ENCODE results near the gene THEMIS.

The THEMIS gene

GRCh38 chr6:127768745-127769144, 132.1 kb downstream of the THEMIS start:
- Histone ChIP-seq H3K79me2 (ENCODE audit: insufficient read depth, low read length) (no peaks in the 10 kb centered on the region), H3K27ac (ENCODE audit: low read length) (no peak overlapping the region), H4K20me1 (ENCODE audit: insufficient read depth, low read length) (no peaks in the 10 kb centered on the region), H3K4me1 (ENCODE audit: insufficient read depth, low read length) (no peaks in the 10 kb centered on the region), H3K9ac (ENCODE audit: low read depth, low read length) (no peak overlapping the region), H3K4me2 (ENCODE audit: insufficient read depth, low read length) (no peak overlapping the region), H3K9me3 (ENCODE audit: insufficient read depth, low read length, severe bottlenecking) (no peaks in the 10 kb centered on the region), H3K36me3 (ENCODE audit: insufficient read depth, low read length) (no peaks in the 10 kb centered on the region), H3K27me3 (ENCODE audit: insufficient read depth, low read length, poor library complexity) (no peaks in the 10 kb centered on the region), H2AFZ (ENCODE audit: low read depth, low read length) (no peak overlapping the region), H3K4me3 (ENCODE audit: low read depth in 1 of 2, low read length in 2 of 2) (no peak overlapping the region)
- TF ChIP-seq CTCF (IDR thresholded peaks at IDR 0.05; ENCODE audit: borderline replicate concordance, extremely low read depth, low read length, poor library complexity, severe bottlenecking) (no peak), EZH2 (IDR thresholded peaks at IDR 0.05; ENCODE audit: borderline replicate concordance, low read depth, low read length, severe bottlenecking) (no peak)
- DNase-seq, result no peak
- no peak for ATAC-seq (ENCODE audit: insufficient read depth, low read depth)

GRCh38 chr6:127768223-127768622, 132.6 kb downstream of the THEMIS start:
- no peak overlapping the region for H2AFZ ChIP-seq (ENCODE audit: low read depth, low read length)
- no peaks in the 10 kb centered on the region for H4K20me1 ChIP-seq (ENCODE audit: insufficient read depth, low read length)
- H3K9ac ChIP-seq (ENCODE audit: low read depth, low read length), result no peak overlapping the region
- no peaks in the 10 kb centered on the region for H3K79me2 ChIP-seq (ENCODE audit: insufficient read depth, low read length)
- no peak overlapping the region for H3K4me2 ChIP-seq (ENCODE audit: insufficient read depth, low read length)
- H3K27ac ChIP-seq (ENCODE audit: low read length), result no peak overlapping the region
- no peaks in the 10 kb centered on the region for H3K27me3 ChIP-seq (ENCODE audit: insufficient read depth, low read length, poor library complexity)
- DNase-seq, result no peak
- TF ChIP-seq EZH2 (IDR thresholded peaks at IDR 0.05; ENCODE audit: borderline replicate concordance, low read depth, low read length, severe bottlenecking) (no peak), CTCF (IDR thresholded peaks at IDR 0.05; ENCODE audit: borderline replicate concordance, extremely low read depth, low read length, poor library complexity, severe bottlenecking) (no peak)
- no peak overlapping the region for H3K4me3 ChIP-seq (ENCODE audit: low read depth in 1 of 2, low read length in 2 of 2)
- no peaks in the 10 kb centered on the region for H3K36me3 ChIP-seq (ENCODE audit: insufficient read depth, low read length)
- no peaks in the 10 kb centered on the region for H3K9me3 ChIP-seq (ENCODE audit: insufficient read depth, low read length, severe bottlenecking)
- H3K4me1 ChIP-seq (ENCODE audit: insufficient read depth, low read length), result 0 out of 2 replicates have a peak, but pooled peaks cover under 1% of the 10 kb centered on the region
- ATAC-seq (ENCODE audit: insufficient read depth, low read depth), result no peak

GRCh38 chr6:127765949-127766348, 134.9 kb downstream of the THEMIS start:
- H3K9me3 ChIP-seq (ENCODE audit: insufficient read depth, low read length, severe bottlenecking), result no peaks in the 10 kb centered on the region
- ATAC-seq (ENCODE audit: insufficient read depth, low read depth), result no peak
- DNase-seq, result no peak
- no peak overlapping the region for H3K9ac ChIP-seq (ENCODE audit: low read depth, low read length)
- no peak overlapping the region for H2AFZ ChIP-seq (ENCODE audit: low read depth, low read length)
- H3K27ac ChIP-seq (ENCODE audit: low read length), result no peak overlapping the region
- no peaks in the 10 kb centered on the region for H4K20me1 ChIP-seq (ENCODE audit: insufficient read depth, low read length)
- H3K36me3 ChIP-seq (ENCODE audit: insufficient read depth, low read length), result no peaks in the 10 kb centered on the region
- H3K4me2 ChIP-seq (ENCODE audit: insufficient read depth, low read length), result no peak overlapping the region
- TF ChIP-seq EZH2 (IDR thresholded peaks at IDR 0.05; ENCODE audit: borderline replicate concordance, low read depth, low read length, severe bottlenecking) (no peak), CTCF (IDR thresholded peaks at IDR 0.05; ENCODE audit: borderline replicate concordance, extremely low read depth, low read length, poor library complexity, severe bottlenecking) (no peak)
- H3K4me3 ChIP-seq (ENCODE audit: low read depth in 1 of 2, low read length in 2 of 2), result no peak overlapping the region
- peaks cover 23% of the 10 kb centered on the region for H3K4me1 ChIP-seq (ENCODE audit: insufficient read depth, low read length)
- no peaks in the 10 kb centered on the region for H3K27me3 ChIP-seq (ENCODE audit: insufficient read depth, low read length, poor library complexity)
- no peaks in the 10 kb centered on the region for H3K79me2 ChIP-seq (ENCODE audit: insufficient read depth, low read length)

GRCh38 chr6:127762284-127762683, 138.6 kb downstream of the THEMIS start:
- Histone ChIP-seq H3K27me3 (ENCODE audit: insufficient read depth, low read length, poor library complexity) (no peaks in the 10 kb centered on the region), H3K36me3 (ENCODE audit: insufficient read depth, low read length) (no peaks in the 10 kb centered on the region), H4K20me1 (ENCODE audit: insufficient read depth, low read length) (no peaks in the 10 kb centered on the region), H2AFZ (ENCODE audit: low read depth, low read length) (no peak overlapping the region), H3K4me2 (ENCODE audit: insufficient read depth, low read length) (no peak overlapping the region), H3K4me1 (ENCODE audit: insufficient read depth, low read length) (peaks cover 27% of the 10 kb centered on the region), H3K27ac (ENCODE audit: low read length) (no peak overlapping the region), H3K79me2 (ENCODE audit: insufficient read depth, low read length) (no peaks in the 10 kb centered on the region), H3K4me3 (ENCODE audit: low read depth in 1 of 2, low read length in 2 of 2) (no peak overlapping the region), H3K9ac (ENCODE audit: low read depth, low read length) (no peak overlapping the region), H3K9me3 (ENCODE audit: insufficient read depth, low read length, severe bottlenecking) (no peaks in the 10 kb centered on the region)
- no peak for TF ChIP-seq EZH2 (IDR thresholded peaks at IDR 0.05; ENCODE audit: borderline replicate concordance, low read depth, low read length, severe bottlenecking)
- no peak for TF ChIP-seq CTCF (IDR thresholded peaks at IDR 0.05; ENCODE audit: borderline replicate concordance, extremely low read depth, low read length, poor library complexity, severe bottlenecking)
- ATAC-seq (ENCODE audit: insufficient read depth, low read depth) (no peak), DNase-seq (no peak)

Measured in DND-41 (cell line).